GM12865 (cell line): Measurements from ENCODE around the gene ADAM33.

Experiments used
- DNase-seq: peaks from one replicate; pipeline ENCODE4 v3.0.0; 2010; ENCODE audit warnings: low read depth
- H3K4me3 ChIP-seq: 2 replicates; pipeline ENCODE4 v1.5.1; 2011; ENCODE audit warnings: mild to moderate bottlenecking, low read depth, low read length, control low read depth
- TF ChIP-seq, protein P1 (sequence below): IDR thresholded peaks from 2 replicates; pipeline ENCODE4 v1.5.1; 2011; ENCODE audit warnings: low read length, control low read depth, low read depth, inconsistent platforms; ENCODE audit not compliant: insufficient read depth; ENCODE audit errors: missing control alignments

ADAM33 gene

DNA sequence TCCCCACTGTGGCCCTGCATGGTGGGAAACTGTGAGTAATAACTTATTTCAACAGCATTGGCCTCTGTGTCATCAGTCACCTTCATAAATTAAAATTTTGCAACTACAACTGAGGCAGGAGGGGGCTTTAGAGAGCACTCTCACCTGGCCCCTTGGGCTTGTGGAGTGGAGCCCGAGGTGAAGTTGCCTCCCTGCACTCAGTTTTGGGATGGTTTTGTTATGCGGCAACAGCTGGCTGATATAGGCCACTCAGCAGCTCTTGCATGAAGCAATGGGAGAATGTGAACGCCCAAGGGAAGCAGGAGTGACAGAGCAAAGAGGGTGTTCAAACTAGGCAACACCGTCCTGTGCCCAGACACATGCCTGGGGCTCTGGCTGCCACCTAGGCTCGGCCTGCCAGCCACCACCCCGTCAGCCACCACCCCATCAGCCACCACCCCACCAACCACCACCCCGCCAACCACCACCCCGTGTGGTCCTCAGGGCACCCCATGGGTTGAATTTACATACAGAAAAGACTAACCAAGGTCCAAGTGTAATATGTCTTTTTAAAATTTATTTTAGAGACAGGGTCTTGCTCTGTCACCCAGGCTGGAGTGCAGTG is 14.3 kb downstream of the ADAM33 start:
- TF ChIP-seq, protein P1, sequence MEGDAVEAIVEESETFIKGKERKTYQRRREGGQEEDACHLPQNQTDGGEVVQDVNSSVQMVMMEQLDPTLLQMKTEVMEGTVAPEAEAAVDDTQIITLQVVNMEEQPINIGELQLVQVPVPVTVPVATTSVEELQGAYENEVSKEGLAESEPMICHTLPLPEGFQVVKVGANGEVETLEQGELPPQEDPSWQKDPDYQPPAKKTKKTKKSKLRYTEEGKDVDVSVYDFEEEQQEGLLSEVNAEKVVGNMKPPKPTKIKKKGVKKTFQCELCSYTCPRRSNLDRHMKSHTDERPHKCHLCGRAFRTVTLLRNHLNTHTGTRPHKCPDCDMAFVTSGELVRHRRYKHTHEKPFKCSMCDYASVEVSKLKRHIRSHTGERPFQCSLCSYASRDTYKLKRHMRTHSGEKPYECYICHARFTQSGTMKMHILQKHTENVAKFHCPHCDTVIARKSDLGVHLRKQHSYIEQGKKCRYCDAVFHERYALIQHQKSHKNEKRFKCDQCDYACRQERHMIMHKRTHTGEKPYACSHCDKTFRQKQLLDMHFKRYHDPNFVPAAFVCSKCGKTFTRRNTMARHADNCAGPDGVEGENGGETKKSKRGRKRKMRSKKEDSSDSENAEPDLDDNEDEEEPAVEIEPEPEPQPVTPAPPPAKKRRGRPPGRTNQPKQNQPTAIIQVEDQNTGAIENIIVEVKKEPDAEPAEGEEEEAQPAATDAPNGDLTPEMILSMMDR: no peak
- no peak overlapping the region for H3K4me3 ChIP-seq
- no peak for DNase-seq

DNA sequence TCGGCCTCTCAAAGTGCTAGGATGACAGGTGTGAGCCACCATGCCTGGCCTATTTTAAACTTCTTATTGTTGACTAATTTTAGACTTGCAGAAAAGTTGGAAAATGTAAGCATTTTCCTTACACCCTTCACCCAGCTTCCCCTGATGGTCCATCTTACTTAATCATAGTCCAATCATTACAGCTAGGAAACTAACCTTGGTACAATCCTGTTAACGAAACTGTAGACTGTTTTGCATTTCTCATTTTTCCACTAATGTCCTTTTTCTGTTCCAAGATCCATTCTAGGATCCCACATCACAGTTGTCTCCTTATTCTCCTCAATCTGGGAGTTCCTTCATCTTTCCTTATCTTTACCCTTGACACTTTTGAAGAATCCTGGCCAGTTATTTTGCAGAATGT is 18.0 kb downstream of the ADAM33 start:
- DNase-seq: no peak
- TF ChIP-seq, protein P1: no peak

DNA sequence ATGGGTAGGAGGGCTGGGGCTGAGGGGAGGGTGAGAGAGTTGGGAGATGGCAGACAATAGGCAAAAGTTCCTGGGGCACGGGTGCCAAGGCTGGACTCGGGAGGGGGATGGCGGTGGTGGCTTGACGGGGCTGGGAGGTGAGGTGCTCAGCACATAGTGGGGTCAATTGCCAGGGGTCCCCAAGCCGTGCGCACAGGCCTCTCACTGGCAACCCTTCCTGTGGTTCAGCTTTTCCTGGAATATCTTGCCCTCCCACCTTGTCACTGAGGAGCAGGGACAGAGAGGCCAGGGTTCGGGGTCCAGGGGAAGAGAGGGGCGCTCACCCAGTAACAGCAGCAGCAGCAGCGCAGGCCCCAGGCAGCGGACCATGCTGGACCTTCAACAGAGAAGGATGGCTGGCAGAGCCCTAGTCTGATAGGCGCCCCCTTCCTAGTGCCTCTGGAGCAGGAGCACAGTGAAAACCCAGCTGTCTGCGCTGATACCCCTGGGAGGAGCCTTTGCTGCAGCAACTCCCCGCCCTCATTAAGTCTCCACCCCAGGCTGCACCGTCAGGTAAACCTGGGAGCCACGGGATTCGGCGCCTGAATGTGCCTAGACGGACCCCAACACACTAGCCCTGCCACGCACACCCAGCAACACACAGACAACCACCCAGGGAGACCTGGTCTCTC is 18.6 kb downstream of the ADAM33 start, which contains the start of gene GFRA4:
Gene GFRA4 (minus strand): TSS at position 369 of the 671 bp plus-strand sequence. CDS start 0 bp downstream, at position 369.
- no peak within 1 kb of the TSS for H3K4me3 ChIP-seq
- TF ChIP-seq, protein P1: no peak

More for the DNA sequence above, 18.0 kb downstream of the ADAM33 start:
- no peak overlapping the region for H3K4me3 ChIP-seq

DNA sequence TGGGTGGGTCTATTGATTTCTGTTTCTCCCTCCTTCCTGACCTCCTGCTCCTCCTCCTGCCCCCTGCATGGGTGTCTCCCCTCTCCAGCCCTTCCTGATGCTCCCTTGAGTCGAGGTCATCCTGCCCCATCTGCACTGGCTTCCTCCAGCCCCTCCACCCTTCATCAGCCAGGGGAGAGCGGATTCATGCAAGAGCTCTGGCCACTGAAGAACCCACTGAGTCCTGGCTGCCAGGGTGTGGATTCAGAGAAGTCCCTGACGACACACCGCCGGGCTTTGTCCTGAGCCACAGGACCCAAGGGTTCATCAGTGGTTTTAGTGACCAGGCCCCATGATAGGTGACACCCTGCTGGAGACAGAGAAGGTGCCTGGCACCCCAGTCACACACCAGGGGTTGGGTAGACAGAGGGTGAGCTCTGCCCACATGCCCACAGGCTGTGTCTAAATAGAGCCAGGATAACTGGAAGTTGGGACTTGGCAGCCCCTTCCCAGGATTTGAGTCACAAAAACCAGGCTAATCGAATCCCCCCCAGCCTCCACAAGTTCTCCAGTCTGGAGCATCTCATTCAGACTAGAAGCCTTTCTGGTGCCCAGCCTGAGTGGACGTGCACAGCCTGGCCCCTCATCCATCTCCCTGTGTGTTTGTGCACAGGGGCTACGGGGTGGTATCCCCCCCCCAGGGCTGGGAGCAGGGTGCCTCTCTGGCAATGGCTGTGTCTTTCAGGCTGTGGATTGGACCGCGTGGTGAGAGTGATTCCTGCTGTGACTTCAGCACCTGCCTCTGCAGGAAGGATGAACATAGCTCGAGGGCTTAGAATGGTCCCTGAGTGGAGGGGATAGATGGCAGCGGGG is 19.8 kb downstream of the ADAM33 start:
- no peak for DNase-seq
- TF ChIP-seq, protein P1: no peak
- H3K4me3 ChIP-seq: no peak overlapping the region

More for the DNA sequence above, 18.6 kb downstream of the ADAM33 start, which contains the start of gene GFRA4:
- no peak for DNase-seq

DNA sequence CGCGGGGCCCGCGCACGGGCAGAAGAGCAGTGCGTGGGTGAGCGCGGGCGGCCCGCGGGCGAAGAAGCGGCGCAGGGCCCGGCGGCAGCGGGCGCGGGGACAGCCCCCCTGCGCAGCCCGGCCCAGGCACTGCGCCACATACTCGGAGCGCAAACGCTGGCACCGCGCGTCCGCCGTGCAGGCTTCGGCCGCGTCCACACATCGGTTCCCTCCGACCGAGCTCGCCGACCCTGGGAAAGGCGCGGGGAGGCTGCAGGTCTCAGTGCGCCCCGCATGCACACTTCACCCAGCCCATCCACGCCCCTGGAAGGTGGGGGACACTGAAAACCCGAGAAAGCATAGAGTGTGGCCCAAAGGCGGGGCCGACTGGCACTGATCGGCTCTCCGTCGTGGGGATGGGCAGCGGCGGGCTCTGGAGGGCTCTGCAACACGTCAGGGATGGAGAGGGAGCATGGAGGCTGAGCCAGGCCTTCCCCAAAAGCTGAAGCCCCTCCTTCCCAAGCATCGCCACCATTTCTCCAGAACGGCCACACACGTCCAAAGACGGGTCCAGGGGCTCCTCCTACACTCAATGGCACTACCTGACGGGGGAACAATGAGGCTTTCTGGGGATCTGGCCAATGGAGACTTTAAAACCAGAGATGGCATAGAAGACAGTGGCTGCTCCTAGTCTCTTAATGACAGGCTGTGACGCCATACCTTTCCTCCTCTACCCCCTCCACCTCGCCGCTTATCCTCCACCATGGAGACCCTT is 20.6 kb downstream of the ADAM33 start:
- TF ChIP-seq, protein P1: no peak
- DNase-seq: no peak
- no peak overlapping the region for H3K4me3 ChIP-seq

DNA sequence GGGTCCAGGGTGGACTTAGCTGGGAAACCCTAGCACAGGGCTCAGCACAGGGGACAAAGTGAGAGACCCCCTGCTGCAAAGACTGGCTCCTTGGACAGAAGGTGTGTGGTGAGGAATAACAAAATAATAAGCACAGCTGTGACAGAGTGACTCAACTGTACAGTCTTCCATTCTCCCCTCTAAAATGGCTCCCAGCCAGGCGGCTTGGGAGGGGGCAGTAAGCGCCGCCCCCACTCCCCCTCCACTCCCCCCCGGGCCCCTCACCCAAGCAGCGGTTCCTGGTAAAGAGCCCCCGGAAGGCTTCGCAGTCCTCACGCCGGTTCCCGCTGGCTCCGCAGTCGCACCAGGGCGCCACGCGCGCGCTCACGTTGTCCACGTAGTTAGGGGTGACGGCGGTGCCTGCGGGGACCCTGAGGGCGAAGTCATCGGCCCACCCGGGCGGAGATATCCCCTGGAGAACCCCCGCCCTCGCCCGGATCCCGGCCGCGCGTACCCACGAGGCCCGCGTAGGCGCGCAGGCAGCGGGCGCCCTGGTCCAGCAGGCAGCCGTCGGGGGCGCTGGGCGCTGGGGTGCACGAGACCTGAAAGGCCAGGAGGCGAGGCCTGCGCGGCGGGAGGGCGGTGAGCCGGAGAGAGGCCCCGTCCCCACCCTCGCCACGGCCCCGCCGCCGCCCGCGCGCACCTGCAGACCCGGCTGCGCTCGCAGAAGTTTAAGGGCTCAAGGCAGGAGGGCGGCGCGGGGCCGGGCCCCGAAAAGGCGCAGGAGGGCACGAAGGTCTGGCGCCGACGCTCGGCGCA is 21.3 kb downstream of the ADAM33 start:
- TF ChIP-seq, protein P1: no peak
- no peak overlapping the region for H3K4me3 ChIP-seq

More for the DNA sequence above, 21.3 kb downstream of the ADAM33 start:
- no peak for DNase-seq
